OCI-LY1 (cell line): ENCODE results near the gene EVL.

ENCODE experiments used
- H2AFZ ChIP-seq: fragments of 200-600 bp; sonication (generic), shearing (Covaris generic); 2 replicates; pipeline ENCODE4 v1.6.0; 2014; ENCODE audit warnings: antibody characterized with exemption, mild to moderate bottlenecking, low read length
- H3F3A ChIP-seq: fragments of 200-600 bp; sonication (generic), shearing (Covaris generic); 2 replicates; pipeline ENCODE4 v1.6.0; 2014; ENCODE audit warnings: mild to moderate bottlenecking, antibody characterized with exemption, low read length, moderate library complexity; ENCODE audit not compliant: insufficient read depth
- H3K27ac ChIP-seq: fragments of 200-600 bp; sonication (generic); 2 replicates; pipeline ENCODE4 v1.5.1; 2014; ENCODE audit warnings: low read length, mixed run types, mild to moderate bottlenecking, low read depth; ENCODE audit not compliant: poor library complexity, severe bottlenecking
- H3K27me3 ChIP-seq: fragments of 200-600 bp; sonication (generic); 2 replicates; pipeline ENCODE4 v1.6.0; 2014; ENCODE audit warnings: antibody characterized with exemption, mild to moderate bottlenecking, low read length, moderate library complexity; ENCODE audit not compliant: insufficient read depth
- H3K36me3 ChIP-seq: fragments of 200-600 bp; sonication (generic); 2 replicates; pipeline ENCODE4 v1.6.1; 2014; ENCODE audit warnings: mild to moderate bottlenecking, antibody characterized with exemption, low read length, moderate library complexity, mixed read lengths; ENCODE audit not compliant: insufficient read depth
- H3K4me1 ChIP-seq: fragments of 200-600 bp; sonication (generic); 2 replicates; pipeline ENCODE4 v1.5.1; 2014; ENCODE audit warnings: mild to moderate bottlenecking, low read length, moderate library complexity; ENCODE audit not compliant: insufficient read depth, severe bottlenecking
- H3K4me2 ChIP-seq: fragments of 200-600 bp; sonication (generic), shearing (Covaris generic); 2 replicates; pipeline ENCODE4 v1.6.1; 2014; ENCODE audit warnings: low read length
- H3K4me3 ChIP-seq: fragments of 200-600 bp; sonication (generic); 2 replicates; pipeline ENCODE4 v1.5.1; 2014; ENCODE audit warnings: low read length, low read depth, mild to moderate bottlenecking, mixed read lengths; ENCODE audit not compliant: poor library complexity, severe bottlenecking
- H3K79me2 ChIP-seq: fragments of 200-600 bp; shearing (Covaris generic); 2 replicates; pipeline ENCODE4 v1.6.1; 2016; ENCODE audit warnings: mixed run types, low read length, mixed read lengths; ENCODE audit not compliant: insufficient read depth
- H3K9ac ChIP-seq: fragments of 200-600 bp; sonication (generic), shearing (Covaris generic); 2 replicates; pipeline ENCODE4 v1.6.1; 2014; ENCODE audit warnings: mild to moderate bottlenecking, low read length, mixed read lengths
- H3K9me2 ChIP-seq: fragments of 200-600 bp; sonication (generic), shearing (Covaris generic); 2 replicates; pipeline ENCODE4 v1.6.1; 2014; ENCODE audit warnings: low read depth, mild to moderate bottlenecking, low read length, mixed read lengths
- H3K9me3 ChIP-seq: fragments of 200-600 bp; shearing (Covaris generic); 2 replicates; pipeline ENCODE4 v1.6.1; 2014; ENCODE audit warnings: low read length, mixed read lengths
- H4K20me1 ChIP-seq: fragments of 200-600 bp; sonication (generic), shearing (Covaris generic); 2 replicates; pipeline ENCODE4 v1.6.0; 2016; ENCODE audit warnings: mild to moderate bottlenecking, low read length; ENCODE audit not compliant: insufficient read depth
- CTCF ChIP-seq: fragments of 200-600 bp; sonication (generic), shearing (Covaris generic); IDR thresholded peaks from 2 replicates; pipeline ENCODE4 v1.5.1; 2017; ENCODE audit warnings: mild to moderate bottlenecking, antibody characterized with exemption, low read length, moderate library complexity, mixed read lengths
- EZH2 ChIP-seq: fragments of 200-600 bp; sonication (generic), shearing (Covaris generic); IDR thresholded peaks from 2 replicates; pipeline ENCODE4 v1.8.0; 2017; ENCODE audit warnings: borderline replicate concordance, mixed run types, mild to moderate bottlenecking, antibody characterized with exemption, low read length, moderate library complexity, mixed read lengths

EVL gene

GRCh38 chr14:100137173-100137572 lies 72.0 kb downstream of the EVL start:
- H4K20me1 ChIP-seq: no peaks in the 10 kb centered on the region
- no peaks in the 10 kb centered on the region for H3K4me1 ChIP-seq
- no peaks in the 10 kb centered on the region for H3K9me2 ChIP-seq
- no peak overlapping the region for H2AFZ ChIP-seq
- no peaks in the 10 kb centered on the region for H3K36me3 ChIP-seq
- no peak overlapping the region for H3K9ac ChIP-seq
- no peak overlapping the region for H3K27ac ChIP-seq
- H3K9me3 ChIP-seq: no peaks in the 10 kb centered on the region
- no peak for TF ChIP-seq CTCF
- TF ChIP-seq EZH2: no peak
- no peaks in the 10 kb centered on the region for H3F3A ChIP-seq
- H3K27me3 ChIP-seq: no peaks in the 10 kb centered on the region
- H3K4me2 ChIP-seq: no peak overlapping the region
- H3K4me3 ChIP-seq: no peak overlapping the region
- H3K79me2 ChIP-seq: no peaks in the 10 kb centered on the region

- TF ChIP-seq CTCF (no peak), EZH2 (no peak)
- Histone ChIP-seq H3K9me3 (no peaks in the 10 kb centered on the region), H4K20me1 (no peaks in the 10 kb centered on the region), H3K4me2 (no peak overlapping the region), H3K9ac (no peak overlapping the region), H3K36me3 (no peaks in the 10 kb centered on the region), H3K79me2 (no peaks in the 10 kb centered on the region), H2AFZ (no peak overlapping the region), H3K4me1 (no peaks in the 10 kb centered on the region), H3K4me3 (no peak overlapping the region), H3F3A (no peaks in the 10 kb centered on the region), H3K9me2 (no peaks in the 10 kb centered on the region), H3K27me3 (no peaks in the 10 kb centered on the region), H3K27ac (no peak overlapping the region)
Measured at GRCh38 chr14:100138082-100138787, 73.0 kb downstream of the EVL start.

- Histone ChIP-seq H3K4me3 (no peak overlapping the region), H3F3A (no peaks in the 10 kb centered on the region), H3K9ac (no peak overlapping the region), H3K27me3 (no peaks in the 10 kb centered on the region), H3K9me2 (no peaks in the 10 kb centered on the region), H4K20me1 (no peaks in the 10 kb centered on the region), H3K79me2 (no peaks in the 10 kb centered on the region), H3K9me3 (no peaks in the 10 kb centered on the region), H3K36me3 (no peaks in the 10 kb centered on the region), H3K4me1 (no peaks in the 10 kb centered on the region), H3K27ac (no peak overlapping the region), H3K4me2 (no peak overlapping the region), H2AFZ (no peak overlapping the region)
- no peak for TF ChIP-seq EZH2
- TF ChIP-seq CTCF: no peak
Measured at GRCh38 chr14:100138955-100139354, 73.7 kb downstream of the EVL start.
